Activated naive CD4-positive, alpha-beta T cell treated with anti-CD3 and anti-CD28 coated beads, Interleukin-2, amount 10 ng/mL, durations not matched to agents 5 hours and 36 hours (primary cell): Measurements from ENCODE around the gene ZDHHC18. TPM values are rescaled to one million over a fixed set of nuclear protein-coding genes. Genes with fewer than 3 reads are reported as not detected.

Experiments
- total RNA-seq, 2 experiments: library from RNA; stranded (reverse); gene quantifications; one replicate each; pipeline ENCODE4 v1.2.3, GENCODE V29; 2021

The ZDHHC18 gene, protein sequence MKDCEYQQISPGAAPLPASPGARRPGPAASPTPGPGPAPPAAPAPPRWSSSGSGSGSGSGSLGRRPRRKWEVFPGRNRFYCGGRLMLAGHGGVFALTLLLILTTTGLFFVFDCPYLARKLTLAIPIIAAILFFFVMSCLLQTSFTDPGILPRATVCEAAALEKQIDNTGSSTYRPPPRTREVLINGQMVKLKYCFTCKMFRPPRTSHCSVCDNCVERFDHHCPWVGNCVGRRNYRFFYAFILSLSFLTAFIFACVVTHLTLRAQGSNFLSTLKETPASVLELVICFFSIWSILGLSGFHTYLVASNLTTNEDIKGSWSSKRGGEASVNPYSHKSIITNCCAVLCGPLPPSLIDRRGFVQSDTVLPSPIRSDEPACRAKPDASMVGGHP
- 10 to 100 TPM; 53.5 to 55.1 TPM for total RNA-seq

GRCh38 chr1:26826261-26827105 lies at the start of gene ZDHHC18:
Gene ZDHHC18, plus strand, starts transcription at chr1:26826688. Its CDS starts 117 bp downstream, at chr1:26826805.

DNA sequence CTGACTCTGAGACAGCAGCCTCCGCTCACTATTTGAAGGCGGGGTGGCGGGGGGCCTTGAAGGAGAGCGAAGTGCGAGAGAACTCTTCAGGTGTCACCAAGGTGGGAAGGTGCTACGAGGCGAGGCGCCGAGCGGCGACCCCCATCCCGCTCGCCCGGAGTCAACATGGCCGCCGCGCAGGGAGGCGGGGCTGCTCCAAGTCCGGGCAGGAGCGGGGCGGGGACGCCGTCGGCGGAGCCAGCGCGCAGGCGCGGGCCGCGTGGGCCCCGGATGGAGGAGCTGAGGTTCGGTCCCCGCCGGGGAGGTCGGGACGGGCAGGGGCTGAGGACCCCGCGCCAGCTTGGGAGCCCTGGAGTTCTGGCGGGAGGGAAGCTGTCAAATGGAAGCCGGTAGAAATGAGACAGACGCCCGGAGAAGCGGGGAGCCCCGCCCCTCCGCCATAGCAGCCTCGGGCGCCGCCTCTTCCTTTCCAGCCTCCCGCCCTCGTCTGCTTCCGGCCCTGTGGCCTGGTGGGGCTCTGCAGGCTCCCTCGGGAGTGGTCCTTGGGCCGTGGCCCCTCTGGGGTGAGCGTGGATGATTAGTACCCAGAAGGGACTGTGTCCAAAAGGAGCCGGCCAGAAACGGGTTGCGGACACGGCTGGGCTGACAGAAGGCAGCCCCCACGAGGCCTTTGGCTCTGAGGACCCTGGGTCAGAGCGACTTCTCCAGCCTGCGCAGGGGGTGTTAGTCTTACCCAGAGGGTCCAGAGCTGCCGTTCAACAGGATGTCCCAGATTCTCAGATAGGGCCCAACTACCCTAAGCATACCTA lies 38.6 kb upstream of the ZDHHC18 start, which contains the start of gene PIGV:
PIGV (plus strand) TSS at position 245 of the 809 bp plus-strand sequence. CDS start 2,866 bp downstream, outside the sequence.

GRCh38 chr1:26862781-26863684 lies 36.5 kb downstream of the ZDHHC18 start, which contains the start of gene SFN:
Gene SFN, plus strand, starts transcription at chr1:26863149. Its CDS starts 64 bp downstream, at chr1:26863213.

GRCh38 chr1:26889551-26890466 lies 63.3 kb downstream of the ZDHHC18 start, which contains the start of gene GPN2:
Gene GPN2, minus strand, starts transcription at chr1:26890283. Its CDS starts 187 bp downstream, at chr1:26890096.

DNA sequence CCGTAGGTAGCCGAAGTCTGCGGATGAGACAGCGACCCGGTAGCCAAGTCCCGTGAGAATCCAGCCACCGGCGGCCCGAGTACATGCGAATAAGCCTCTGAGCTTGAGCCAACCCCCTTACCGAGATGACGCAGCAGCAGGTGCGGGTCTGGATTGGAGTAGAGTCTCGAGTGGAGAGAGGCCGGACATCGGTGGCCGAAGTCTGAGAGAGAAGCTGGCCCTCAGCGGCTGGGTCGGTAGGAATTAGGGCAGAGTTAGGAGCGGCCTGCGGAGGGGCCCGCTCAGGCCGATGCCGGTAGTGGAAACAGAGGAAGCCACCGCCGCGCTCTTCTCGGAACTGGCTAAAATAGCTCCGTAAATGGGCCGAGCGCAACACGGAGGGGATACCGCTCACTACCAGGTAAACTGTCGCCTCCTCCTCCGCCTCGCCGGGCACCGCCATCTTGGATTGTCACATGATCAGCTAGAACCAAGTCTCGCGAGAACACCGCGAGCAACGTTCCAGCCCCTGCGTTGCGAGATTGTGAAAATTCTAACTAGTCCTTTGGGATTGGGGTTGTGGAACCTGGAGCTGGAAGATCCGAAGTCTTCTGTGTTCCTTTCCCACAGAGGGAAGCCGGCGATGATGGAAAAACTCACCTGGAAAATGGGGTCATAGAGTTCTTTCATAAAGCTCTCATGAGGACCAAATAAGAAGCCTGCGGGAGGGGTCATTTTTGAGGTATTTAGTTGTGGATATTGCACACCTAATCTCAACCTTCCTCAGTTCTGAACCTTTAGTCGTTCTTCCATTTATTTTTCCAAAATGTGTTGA lies 73.7 kb downstream of the ZDHHC18 start, which contains the start of gene GPATCH3:
GPATCH3 (minus strand) TSS at position 467 of the 814 bp plus-strand sequence; CDS start at position 442, 25 bp downstream.

Other genes starting within 250 kb of the ZDHHC18 start
- gene ARID1A, start 130.7 kb upstream of the ZDHHC18 start, total RNA-seq, result 100 to 1,000 TPM; 113 to 122 TPM
- 10 to 100 TPM; 24.4 TPM for gene PIGV, start 38.7 kb upstream of the ZDHHC18 start, total RNA-seq
- 1 to 10 TPM; 5.2 to 5.6 TPM for gene SFN, start 36.5 kb downstream of the ZDHHC18 start, total RNA-seq
- 10 to 100 TPM; 27.9 to 29.4 TPM for gene GPN2, start 63.6 kb downstream of the ZDHHC18 start, total RNA-seq
- 10 to 100 TPM; 14.7 to 16.0 TPM for gene GPATCH3, start 73.8 kb downstream of the ZDHHC18 start, total RNA-seq
- not detected for gene NR0B2, start 87.3 kb downstream of the ZDHHC18 start, total RNA-seq
- gene NUDC, start 95.1 kb downstream of the ZDHHC18 start, total RNA-seq, result 10 to 100 TPM; 47.1 to 48.5 TPM
- under 1 TPM; 0.25 to 0.41 TPM for gene KDF1, start 133.8 kb downstream of the ZDHHC18 start, total RNA-seq
- under 1 TPM in 1 of 2 experiments, not detected in 1; 0.20 TPM for gene TRNP1, start 167.0 kb downstream of the ZDHHC18 start, total RNA-seq
- not detected for gene TENT5B, start 186.2 kb downstream of the ZDHHC18 start, total RNA-seq